ENCODE results near the gene LDB1. TPM values are rescaled to one million over a fixed set of nuclear protein-coding genes. Genes with fewer than 3 reads are reported as not detected.

The LDB1 gene
- total and polyA plus RNA-seq, 2 of the 13 experiments (the other 11 are each of a cell fraction or from before 2014, with no cell fraction given) = 17.2 to 45.5 TPM

GRCh38 chr10:102151774-102152544, 31.8 kb upstream of the LDB1 start, which contains the start of gene NOLC1 (continued):
- TF ChIP-seq ZNF318 (CRISPR knock-in tag; IDR thresholded peaks at IDR 0.05) (no peak), NR1H2 (CRISPR knock-in tag; IDR thresholded peaks at IDR 0.05; ENCODE audit: borderline replicate concordance, low read depth) (no peak), SIX4 (CRISPR knock-in tag; IDR thresholded peaks at IDR 0.05) (no peak), IRF2 (CRISPR knock-in tag; IDR thresholded peaks at IDR 0.05) (peak; percentile 88; the same call in 1 of the 2 replicates), PTBP1 (IDR thresholded peaks at IDR 0.05; ENCODE audit: low read depth, low read length, poor library complexity, severe bottlenecking) (no peak), SMC3 (IDR thresholded peaks at IDR 0.05; ENCODE audit: low read length) (no peak), CTCF (CRISPR knock-in tag; IDR thresholded peaks at IDR 0.05) (peak; percentile 24; the same call in 1 of the 2 replicates), RFXAP (CRISPR knock-in tag; IDR thresholded peaks at IDR 0.05; ENCODE audit: borderline replicate concordance) (peak; percentile 58; the same call in 1 of the 2 replicates), SPEN (CRISPR knock-in tag; IDR thresholded peaks at IDR 0.05; ENCODE audit: low read depth) (peak; percentile 94), IRX3 (CRISPR knock-in tag; IDR thresholded peaks at IDR 0.05; ENCODE audit: borderline replicate concordance, low read depth) (peak; percentile 91; the same call in 1 of the 2 replicates), ZNF260 (CRISPR knock-in tag; IDR thresholded peaks at IDR 0.05; ENCODE audit: borderline replicate concordance, low read depth) (no peak), ARID4A (CRISPR knock-in tag; IDR thresholded peaks at IDR 0.05; ENCODE audit: borderline replicate concordance) (peak; percentile 98)
